GM23338 (cell line): ENCODE results near the gene PHF8. TPM values are rescaled to one million over a fixed set of nuclear protein-coding genes. Genes with fewer than 3 reads are reported as not detected.

ENCODE experiments used
- ATAC-seq: fragments of 200-7000 bp; cut with Tn5 transposase; 3 replicates; pipeline ENCODE4 v1.9.1; 2020
- DNase-seq: peaks from one replicate; pipeline ENCODE4 v3.0.0-alpha.2; 2015; ENCODE audit warnings: low spot score
- H2AFZ ChIP-seq: fragments of 200-600 bp; sonication (generic); 2 replicates; pipeline ENCODE4 v1.8.0; 2016; ENCODE audit warnings: antibody characterized with exemption, mild to moderate bottlenecking, moderate library complexity
- H3F3A ChIP-seq: fragments of 200-600 bp; sonication (generic); replicated peaks from 2 replicates; pipeline ENCODE4 v1.8.0; 2017; ENCODE audit warnings: antibody characterized with exemption, mixed run types, low read depth
- H3K27ac ChIP-seq: fragments of 200-600 bp; sonication (generic); 2 replicates; pipeline ENCODE4 v1.6.1; 2016; ENCODE audit warnings: low read depth
- H3K27me3 ChIP-seq: fragments of 200-600 bp; sonication (generic); 2 replicates; pipeline ENCODE4 v1.8.0; 2016; ENCODE audit warnings: mild to moderate bottlenecking, mixed run types, moderate library complexity; ENCODE audit not compliant: insufficient read depth
- H3K36me3 ChIP-seq: fragments of 200-600 bp; sonication (generic); 2 replicates; pipeline ENCODE4 v1.8.0; 2016; ENCODE audit warnings: mild to moderate bottlenecking; ENCODE audit not compliant: insufficient read depth
- H3K4me1 ChIP-seq: fragments of 200-600 bp; sonication (generic); 2 replicates; pipeline ENCODE4 v1.8.0; 2016; ENCODE audit warnings: mild to moderate bottlenecking, moderate library complexity; ENCODE audit not compliant: insufficient read depth
- H3K4me2 ChIP-seq: fragments of 200-600 bp; sonication (generic); 2 replicates; pipeline ENCODE4 v1.7.1; 2017; ENCODE audit warnings: mixed run types
- H3K4me3 ChIP-seq: fragments of 200-600 bp; sonication (generic); 2 replicates; pipeline ENCODE4 v1.6.1; 2016; ENCODE audit warnings: mixed run types
- H3K79me2 ChIP-seq: fragments of 200-600 bp; sonication (generic); replicated peaks from 2 replicates; pipeline ENCODE4 v1.8.0; 2017; ENCODE audit warnings: mild to moderate bottlenecking; ENCODE audit not compliant: insufficient read depth
- H3K9me2 ChIP-seq: fragments of 200-600 bp; sonication (generic); 2 replicates; pipeline ENCODE4 v1.8.0; 2017; ENCODE audit not compliant: insufficient read depth
- H4K20me1 ChIP-seq: fragments of 200-600 bp; sonication (generic); replicated peaks from 2 replicates; pipeline ENCODE4 v1.8.0; 2017; ENCODE audit warnings: mild to moderate bottlenecking; ENCODE audit not compliant: insufficient read depth
- H3K27ac Mint-ChIP-seq: 2 replicates; pipeline ENCODE4 v1.8.0; 2020; ENCODE audit warnings: inconsistent platforms, mild to moderate bottlenecking, moderate library complexity, mixed read lengths
- H3K27me3 Mint-ChIP-seq: 3 replicates; pipeline ENCODE4 v1.8.0; 2022; ENCODE audit warnings: low read depth, mild to moderate bottlenecking, moderate library complexity, mixed read lengths, inconsistent platforms; ENCODE audit not compliant: insufficient read depth, poor library complexity
- H3K36me3 Mint-ChIP-seq: 3 replicates; pipeline ENCODE4 v1.8.0; 2021; ENCODE audit warnings: low read depth, mild to moderate bottlenecking, inconsistent platforms, moderate library complexity, mixed read lengths
- H3K4me1 Mint-ChIP-seq: 3 replicates; pipeline ENCODE4 v1.8.0; 2020; ENCODE audit warnings: mild to moderate bottlenecking, inconsistent platforms, mixed read lengths
- H3K4me3 Mint-ChIP-seq: 3 replicates; pipeline ENCODE4 v1.8.0; 2021; ENCODE audit warnings: moderate library complexity, mild to moderate bottlenecking, inconsistent platforms, mixed read lengths
- H3K9me3 Mint-ChIP-seq: 3 replicates; pipeline ENCODE4 v1.8.0; 2020; ENCODE audit warnings: moderate library complexity, mild to moderate bottlenecking, inconsistent platforms, mixed read lengths
- CREB1 ChIP-seq: fragments of 250-450 bp; sonication (Bioruptor Pico); IDR thresholded peaks from 2 replicates; pipeline ENCODE4 v1.5.0; 2020; ENCODE audit warnings: low read depth, mild to moderate bottlenecking, moderate library complexity
- ETS1 ChIP-seq: IDR thresholded peaks from 2 replicates; pipeline ENCODE4 v1.6.1; 2016; ENCODE audit warnings: antibody characterized with exemption
- EZH2 ChIP-seq: fragments of 200-600 bp; sonication (generic); IDR thresholded peaks from one replicate; pipeline ENCODE4 v1.8.0; 2017; ENCODE audit warnings: antibody characterized with exemption, mild to moderate bottlenecking, low read depth; ENCODE audit not compliant: unreplicated experiment
- EZH2phosphoT487 ChIP-seq: fragments of 200-600 bp; sonication (generic); IDR thresholded peaks from one replicate; pipeline ENCODE4 v1.8.1; 2018; ENCODE audit warnings: antibody characterized with exemption; ENCODE audit not compliant: unreplicated experiment
- JUNB ChIP-seq: IDR thresholded peaks from one replicate; pipeline ENCODE4 v1.6.1; 2016; ENCODE audit warnings: antibody characterized with exemption; ENCODE audit not compliant: unreplicated experiment
- NANOG ChIP-seq: IDR thresholded peaks from 2 replicates; pipeline ENCODE4 v1.6.1; 2016; ENCODE audit warnings: antibody characterized with exemption, borderline replicate concordance
- POLR2AphosphoS5 ChIP-seq: IDR thresholded peaks from 2 replicates; pipeline ENCODE4 v1.6.1; 2016; ENCODE audit warnings: antibody characterized with exemption, low read depth
- STAT1 ChIP-seq: IDR thresholded peaks from one replicate; pipeline ENCODE4 v1.6.1; 2016; ENCODE audit warnings: antibody characterized with exemption; ENCODE audit not compliant: unreplicated experiment
- ZNF114 ChIP-seq: fragments of 250-450 bp; sonication (Bioruptor Pico); IDR thresholded peaks from 2 replicates; pipeline ENCODE4 v1.5.0; 2020; ENCODE audit warnings: mild to moderate bottlenecking, moderate library complexity
- ZNF331 ChIP-seq: fragments of 250-450 bp; sonication (Bioruptor Pico); IDR thresholded peaks from 2 replicates; pipeline ENCODE4 v1.5.0; 2020; ENCODE audit warnings: low read depth, mild to moderate bottlenecking, moderate library complexity
- ZNF462 ChIP-seq: fragments of 250-450 bp; sonication (Bioruptor Pico); IDR thresholded peaks from 2 replicates; pipeline ENCODE4 v1.5.0; 2020; ENCODE audit warnings: mild to moderate bottlenecking, moderate library complexity
- polyA plus RNA-seq: library from polyadenylated mRNA; unstranded; fragments of >200 nt; fragmentation: Nextera tagmentation; extraction: Ambion mirVana; gene quantifications from 2 replicates; pipeline ENCODE4 v1.2.1, GENCODE V29; 2016
- total RNA-seq: library from RNA; depleted of rRNA; stranded (reverse); fragments of >200 nt; shearing (Covaris generic); gene quantifications from 2 replicates; pipeline ENCODE4 v1.2.3, GENCODE V29; 2014
- TF ChIP-seq, protein P1 (sequence below), 2 experiments: fragments of 200-600 bp in 1 of 2; sonication (generic) in 1 of 2; conservative IDR thresholded peaks; 2 replicates each; pipeline versions ENCODE4 v1.5.1 to v1.6.1; 2016 to 2017; ENCODE audit warnings: antibody characterized with exemption in 2 of 2, low read depth in 2 of 2, mild to moderate bottlenecking in 2 of 2, moderate library complexity in 1 of 2
- TF ChIP-seq, protein P2 (sequence below): IDR thresholded peaks from one replicate; pipeline ENCODE4 v1.6.1; 2018; ENCODE audit warnings: antibody characterized with exemption; ENCODE audit not compliant: unreplicated experiment

The PHF8 gene
- total and polyA plus RNA-seq, 2 experiments from 2014 or later: 12.8 to 30.6 TPM

DNA sequence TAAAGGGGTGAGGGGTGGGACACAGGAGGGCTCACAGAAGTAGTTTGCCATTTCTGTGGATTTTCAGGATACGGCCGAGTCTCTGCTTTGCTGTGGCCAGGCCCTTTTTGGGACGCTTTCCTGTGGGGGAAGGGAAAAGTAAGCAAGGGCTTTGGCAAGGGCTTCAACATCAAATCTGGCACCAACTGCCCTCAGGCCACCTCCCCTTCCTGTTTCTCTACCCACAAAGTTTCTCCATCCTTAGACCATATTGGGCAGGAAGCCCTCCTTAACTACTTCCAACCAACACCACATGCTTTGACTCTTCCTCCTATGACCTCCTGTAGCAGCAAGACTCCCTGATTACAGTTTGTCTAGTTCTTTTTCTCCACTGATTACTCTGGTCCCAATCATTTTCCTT is 105.1 kb downstream of the PHF8 start:
- H3K4me3 ChIP-seq: no peak overlapping the region
- no peak overlapping the region for H3K27ac ChIP-seq
- no peaks in the 10 kb centered on the region for H3K9me2 ChIP-seq
- H3K79me2 ChIP-seq: no peaks in the 10 kb centered on the region
- no peaks in the 10 kb centered on the region for H3K27me3 Mint-ChIP-seq
- no peak overlapping the region for H3K4me2 ChIP-seq
- no peaks in the 10 kb centered on the region for H3K4me1 Mint-ChIP-seq
- no peaks in the 10 kb centered on the region for H3K36me3 ChIP-seq
- no peaks in the 10 kb centered on the region for H3K27me3 ChIP-seq
- no peak overlapping the region for H3K27ac Mint-ChIP-seq
- ATAC-seq (no peak), DNase-seq (no peak)
- H3F3A ChIP-seq: no peaks in the 10 kb centered on the region
- no peak overlapping the region for H2AFZ ChIP-seq
- H4K20me1 ChIP-seq: no peaks in the 10 kb centered on the region
- no peaks in the 10 kb centered on the region; the same call in 2 of the 3 replicates for H3K9me3 Mint-ChIP-seq
- no peaks in the 10 kb centered on the region for H3K4me1 ChIP-seq
- TF ChIP-seq ZNF462 (CRISPR knock-in tag) (no peak), ETS1 (no peak), EZH2 (no peak), STAT1 (no peak), NANOG (no peak), ZNF114 (no peak), POLR2AphosphoS5 (no peak), JUNB (no peak), EZH2phosphoT487 (no peak), CREB1 (CRISPR knock-in tag) (no peak), ZNF331 (CRISPR knock-in tag) (no peak)
- TF ChIP-seq, protein P1, sequence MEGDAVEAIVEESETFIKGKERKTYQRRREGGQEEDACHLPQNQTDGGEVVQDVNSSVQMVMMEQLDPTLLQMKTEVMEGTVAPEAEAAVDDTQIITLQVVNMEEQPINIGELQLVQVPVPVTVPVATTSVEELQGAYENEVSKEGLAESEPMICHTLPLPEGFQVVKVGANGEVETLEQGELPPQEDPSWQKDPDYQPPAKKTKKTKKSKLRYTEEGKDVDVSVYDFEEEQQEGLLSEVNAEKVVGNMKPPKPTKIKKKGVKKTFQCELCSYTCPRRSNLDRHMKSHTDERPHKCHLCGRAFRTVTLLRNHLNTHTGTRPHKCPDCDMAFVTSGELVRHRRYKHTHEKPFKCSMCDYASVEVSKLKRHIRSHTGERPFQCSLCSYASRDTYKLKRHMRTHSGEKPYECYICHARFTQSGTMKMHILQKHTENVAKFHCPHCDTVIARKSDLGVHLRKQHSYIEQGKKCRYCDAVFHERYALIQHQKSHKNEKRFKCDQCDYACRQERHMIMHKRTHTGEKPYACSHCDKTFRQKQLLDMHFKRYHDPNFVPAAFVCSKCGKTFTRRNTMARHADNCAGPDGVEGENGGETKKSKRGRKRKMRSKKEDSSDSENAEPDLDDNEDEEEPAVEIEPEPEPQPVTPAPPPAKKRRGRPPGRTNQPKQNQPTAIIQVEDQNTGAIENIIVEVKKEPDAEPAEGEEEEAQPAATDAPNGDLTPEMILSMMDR (conservative IDR thresholded peaks at IDR 0.05; ENCODE audit: low read depth in 2 of 2): no peak
- TF ChIP-seq, protein P2, sequence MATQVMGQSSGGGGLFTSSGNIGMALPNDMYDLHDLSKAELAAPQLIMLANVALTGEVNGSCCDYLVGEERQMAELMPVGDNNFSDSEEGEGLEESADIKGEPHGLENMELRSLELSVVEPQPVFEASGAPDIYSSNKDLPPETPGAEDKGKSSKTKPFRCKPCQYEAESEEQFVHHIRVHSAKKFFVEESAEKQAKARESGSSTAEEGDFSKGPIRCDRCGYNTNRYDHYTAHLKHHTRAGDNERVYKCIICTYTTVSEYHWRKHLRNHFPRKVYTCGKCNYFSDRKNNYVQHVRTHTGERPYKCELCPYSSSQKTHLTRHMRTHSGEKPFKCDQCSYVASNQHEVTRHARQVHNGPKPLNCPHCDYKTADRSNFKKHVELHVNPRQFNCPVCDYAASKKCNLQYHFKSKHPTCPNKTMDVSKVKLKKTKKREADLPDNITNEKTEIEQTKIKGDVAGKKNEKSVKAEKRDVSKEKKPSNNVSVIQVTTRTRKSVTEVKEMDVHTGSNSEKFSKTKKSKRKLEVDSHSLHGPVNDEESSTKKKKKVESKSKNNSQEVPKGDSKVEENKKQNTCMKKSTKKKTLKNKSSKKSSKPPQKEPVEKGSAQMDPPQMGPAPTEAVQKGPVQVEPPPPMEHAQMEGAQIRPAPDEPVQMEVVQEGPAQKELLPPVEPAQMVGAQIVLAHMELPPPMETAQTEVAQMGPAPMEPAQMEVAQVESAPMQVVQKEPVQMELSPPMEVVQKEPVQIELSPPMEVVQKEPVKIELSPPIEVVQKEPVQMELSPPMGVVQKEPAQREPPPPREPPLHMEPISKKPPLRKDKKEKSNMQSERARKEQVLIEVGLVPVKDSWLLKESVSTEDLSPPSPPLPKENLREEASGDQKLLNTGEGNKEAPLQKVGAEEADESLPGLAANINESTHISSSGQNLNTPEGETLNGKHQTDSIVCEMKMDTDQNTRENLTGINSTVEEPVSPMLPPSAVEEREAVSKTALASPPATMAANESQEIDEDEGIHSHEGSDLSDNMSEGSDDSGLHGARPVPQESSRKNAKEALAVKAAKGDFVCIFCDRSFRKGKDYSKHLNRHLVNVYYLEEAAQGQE: no peak
- no peak overlapping the region for H3K4me3 Mint-ChIP-seq
- H3K36me3 Mint-ChIP-seq: peaks cover 38% of the 10 kb centered on the region
